ENCODE results near the gene VPS9D1. TPM values are rescaled to one million over a fixed set of nuclear protein-coding genes. Genes with fewer than 3 reads are reported as not detected.

VPS9D1 gene
- total and polyA plus RNA-seq, 2 of the 4 experiments (the other 2 are of a cell fraction), result 1.8 to 20.3 TPM

GRCh38 chr16:89657442-89658220 lies 63.1 kb downstream of the VPS9D1 start, which contains the start of the genes CHMP1A and SPATA33 (continued):
- TF ChIP-seq MAZ (IDR thresholded peaks at IDR 0.05; ENCODE audit: borderline replicate concordance, low read depth, low read length) (peak; percentile 85; the same call in 1 of the 2 replicates), POLR2A (IDR thresholded peaks at IDR 0.05; ENCODE audit: low read depth, low read length) (peak; percentile 78), FOS (IDR thresholded peaks at IDR 0.05; ENCODE audit: low read depth, low read length) (no peak)

Other genes starting within 250 kb of the VPS9D1 start
- gene ANKRD11, start 230.3 kb downstream of the VPS9D1 start, total RNA-seq (2012; rRNA removed), result 28.1 and 46.8 TPM in 2 replicates
- 67.8 and 71.9 TPM in 2 replicates for gene ANKRD11, start 230.3 kb downstream of the VPS9D1 start, polyA plus RNA-seq (2012; rRNA removed)
- gene SPG7, start 212.5 kb downstream of the VPS9D1 start, total RNA-seq (2012; rRNA removed), result 95.3 and 96.8 TPM in 2 replicates
- gene SPG7, start 212.5 kb downstream of the VPS9D1 start, polyA plus RNA-seq (2012; rRNA removed), result 82.8 and 94.6 TPM in 2 replicates
- gene RPL13, start 160.2 kb downstream of the VPS9D1 start, total RNA-seq (2012; rRNA removed), result 1,549 and 2,098 TPM in 2 replicates
- gene RPL13, start 160.2 kb downstream of the VPS9D1 start, polyA plus RNA-seq (2012; rRNA removed), result 3,527 and 5,396 TPM in 2 replicates
- gene CPNE7, start 145.1 kb downstream of the VPS9D1 start, total RNA-seq (2012; rRNA removed), result 5.0 and 5.4 TPM in 2 replicates
- gene CPNE7, start 145.1 kb downstream of the VPS9D1 start, polyA plus RNA-seq (2012; rRNA removed), result 17.4 and 17.7 TPM in 2 replicates
- not detected in 2 replicates for gene DPEP1, start 107.3 kb downstream of the VPS9D1 start, total RNA-seq (2012; rRNA removed)
- gene DPEP1, start 107.3 kb downstream of the VPS9D1 start, polyA plus RNA-seq (2012; rRNA removed), result not detected in 2 replicates
- gene CHMP1A, start 63.2 kb downstream of the VPS9D1 start, total RNA-seq (2012; rRNA removed), result 99.8 and 113 TPM in 2 replicates
- gene CHMP1A, start 63.2 kb downstream of the VPS9D1 start, polyA plus RNA-seq (2012; rRNA removed), result 97.3 and 112 TPM in 2 replicates
- gene SPATA33, start 63.1 kb downstream of the VPS9D1 start, total RNA-seq (2012; rRNA removed), result 0.90 and 1.1 TPM in 2 replicates
- 3.2 and 3.4 TPM in 2 replicates for gene SPATA33, start 63.1 kb downstream of the VPS9D1 start, polyA plus RNA-seq (2012; rRNA removed)
- 18.6 and 19.5 TPM in 2 replicates for gene CDK10, start 34.2 kb downstream of the VPS9D1 start, total RNA-seq (2012; rRNA removed)
- 61.8 and 65.3 TPM in 2 replicates for gene CDK10, start 34.2 kb downstream of the VPS9D1 start, polyA plus RNA-seq (2012; rRNA removed)
- gene SPATA2L, start 19.2 kb downstream of the VPS9D1 start, total RNA-seq (2012; rRNA removed), result 4.8 and 5.0 TPM in 2 replicates
- gene SPATA2L, start 19.2 kb downstream of the VPS9D1 start, polyA plus RNA-seq (2012; rRNA removed), result 6.9 and 8.8 TPM in 2 replicates
- gene ZNF276, start 639 bp upstream of the VPS9D1 start, total RNA-seq (2012; rRNA removed), result 4.1 and 4.2 TPM in 2 replicates
- 18.6 and 19.1 TPM in 2 replicates for gene ZNF276, start 639 bp upstream of the VPS9D1 start, polyA plus RNA-seq (2012; rRNA removed)
- 13.3 and 13.9 TPM in 2 replicates for gene FANCA, start 95.7 kb upstream of the VPS9D1 start, total RNA-seq (2012; rRNA removed)
- 24.4 and 24.7 TPM in 2 replicates for gene FANCA, start 95.7 kb upstream of the VPS9D1 start, polyA plus RNA-seq (2012; rRNA removed)
- 0.56 and 0.72 TPM in 2 replicates for gene SPIRE2, start 107.6 kb upstream of the VPS9D1 start, total RNA-seq (2012; rRNA removed)
- gene SPIRE2, start 107.6 kb upstream of the VPS9D1 start, polyA plus RNA-seq (2012; rRNA removed), result 1.6 and 1.9 TPM in 2 replicates
- 119 and 127 TPM in 2 replicates for gene TCF25, start 152.7 kb upstream of the VPS9D1 start, total RNA-seq (2012; rRNA removed)
- 184 and 199 TPM in 2 replicates for gene TCF25, start 152.7 kb upstream of the VPS9D1 start, polyA plus RNA-seq (2012; rRNA removed)
- gene MC1R, start 198.0 kb upstream of the VPS9D1 start, total RNA-seq (2012; rRNA removed), result 3.8 and 4.4 TPM in 2 replicates
- gene MC1R, start 198.0 kb upstream of the VPS9D1 start, polyA plus RNA-seq (2012; rRNA removed), result 9.5 TPM in 2 replicates
- 311 and 337 TPM in 2 replicates for gene TUBB3, start 202.4 kb upstream of the VPS9D1 start, total RNA-seq (2012; rRNA removed)
- gene TUBB3, start 202.4 kb upstream of the VPS9D1 start, polyA plus RNA-seq (2012; rRNA removed), result 410 and 428 TPM in 2 replicates
- gene DEF8, start 227.9 kb upstream of the VPS9D1 start, total RNA-seq (2012; rRNA removed), result 129 and 134 TPM in 2 replicates
- gene DEF8, start 227.9 kb upstream of the VPS9D1 start, polyA plus RNA-seq (2012; rRNA removed), result 141 and 160 TPM in 2 replicates

All from IMR-90 (cell line).